ENCODE results near the gene PI3.

The PI3 gene

DNA sequence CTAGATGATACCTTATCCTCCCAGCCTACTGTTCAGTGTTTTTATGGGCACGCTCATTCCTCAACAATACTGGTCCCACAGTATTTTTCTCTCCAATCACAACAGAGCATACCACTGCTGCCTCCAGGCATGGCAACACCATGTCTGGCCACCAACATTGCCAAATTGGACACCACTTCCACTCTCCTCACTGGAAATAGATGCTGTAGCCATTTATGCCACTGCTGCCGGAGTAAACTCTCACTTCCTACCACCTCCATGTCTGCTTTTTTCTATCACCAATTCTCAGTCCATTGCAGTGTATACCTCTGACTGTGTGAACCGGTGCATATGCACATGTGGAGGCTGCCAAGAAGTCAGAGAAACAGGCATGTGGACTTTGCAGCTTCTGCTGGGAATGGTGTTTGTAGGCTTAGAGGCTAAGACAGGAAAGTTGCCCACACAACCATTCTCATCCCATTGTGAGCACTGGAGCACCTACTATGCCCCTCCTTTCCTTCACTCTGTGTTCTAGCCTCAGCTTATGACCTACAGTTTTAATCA is 14.4 kb downstream of the PI3 start:
- DNase-seq = no peak

DNA sequence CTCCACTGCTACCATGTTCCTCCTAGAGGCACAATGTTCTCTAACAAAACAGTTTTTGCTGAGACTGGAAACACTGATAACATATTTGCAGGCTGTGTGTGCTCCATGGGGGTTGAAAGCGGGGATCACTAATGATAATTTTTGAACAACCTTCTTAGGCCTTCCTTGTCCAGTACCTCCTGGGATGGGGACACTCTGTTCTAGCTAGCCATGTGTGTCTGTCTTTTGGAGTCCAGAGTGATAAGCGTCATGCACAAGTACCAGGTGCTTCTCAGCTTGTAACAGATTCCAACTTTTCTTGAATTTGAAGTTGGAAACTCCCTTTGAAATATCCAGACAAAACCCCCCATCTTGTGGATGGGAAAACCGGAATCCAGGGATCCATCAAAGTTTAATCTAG is 15.2 kb downstream of the PI3 start:
- no peak for DNase-seq

DNA sequence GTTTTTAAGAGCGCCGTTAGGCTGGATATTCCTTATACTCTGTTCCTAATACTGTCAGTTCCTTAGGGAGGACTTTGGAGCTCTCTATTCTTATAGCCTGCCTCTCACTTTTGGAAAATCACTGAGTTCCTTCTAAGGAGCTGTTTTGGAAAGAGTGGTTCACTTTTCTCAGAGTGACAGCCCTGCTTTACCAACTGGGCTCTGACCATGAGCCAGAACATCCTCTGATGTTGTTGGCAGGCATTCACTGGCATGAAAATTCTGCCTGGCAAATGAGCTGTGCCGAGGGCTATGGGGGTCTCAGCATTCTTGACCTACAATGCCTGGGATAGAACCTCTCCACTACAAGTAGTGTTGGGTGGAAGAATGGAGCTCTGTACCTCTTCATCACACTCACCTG is 17.2 kb downstream of the PI3 start:
- DNase-seq = no peak

DNA sequence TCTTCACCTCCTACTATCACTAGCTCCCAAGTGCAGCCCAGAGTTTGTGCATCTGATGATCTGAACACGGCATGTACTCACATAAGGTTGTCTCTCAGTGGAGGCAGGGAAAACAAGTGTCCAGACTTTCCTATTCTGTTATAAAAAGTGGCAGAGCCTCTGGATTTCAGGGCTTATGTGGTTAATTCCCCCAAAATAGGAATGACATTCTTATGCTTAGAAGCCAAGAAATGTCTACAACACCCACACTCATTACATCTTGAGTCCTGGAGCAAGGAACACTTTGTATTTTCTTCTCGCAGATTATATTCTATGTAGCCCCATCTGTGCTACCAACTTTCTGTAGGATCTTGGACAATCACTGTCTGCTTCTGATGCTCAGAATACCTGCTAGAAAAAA is 18.6 kb downstream of the PI3 start:
- DNase-seq = no peak

DNA sequence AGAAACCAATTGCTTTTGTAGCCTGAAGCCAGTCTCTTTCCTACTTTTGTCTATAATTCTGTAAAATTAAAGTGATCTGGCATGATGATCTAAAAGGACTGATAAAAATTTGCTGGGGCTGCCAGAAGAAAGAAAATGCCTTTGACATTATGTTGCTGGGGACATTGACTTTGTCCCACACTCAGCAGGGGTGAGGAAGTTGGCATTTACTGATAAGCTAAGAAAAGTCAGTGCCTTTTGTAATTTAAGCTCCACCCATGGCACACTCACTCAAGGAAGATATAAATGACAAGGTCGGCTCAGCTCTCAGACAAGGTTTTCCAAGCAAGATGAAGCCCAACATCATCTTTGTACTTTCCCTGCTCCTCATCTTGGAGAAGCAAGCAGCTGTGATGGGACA is 32.0 kb downstream of the PI3 start, which contains the start of gene SEMG1:
Gene SEMG1 (plus strand): TSS at position 309 of the 400 bp plus-strand sequence. CDS start 21 bp downstream, at position 330.
- no peak for DNase-seq

DNA sequence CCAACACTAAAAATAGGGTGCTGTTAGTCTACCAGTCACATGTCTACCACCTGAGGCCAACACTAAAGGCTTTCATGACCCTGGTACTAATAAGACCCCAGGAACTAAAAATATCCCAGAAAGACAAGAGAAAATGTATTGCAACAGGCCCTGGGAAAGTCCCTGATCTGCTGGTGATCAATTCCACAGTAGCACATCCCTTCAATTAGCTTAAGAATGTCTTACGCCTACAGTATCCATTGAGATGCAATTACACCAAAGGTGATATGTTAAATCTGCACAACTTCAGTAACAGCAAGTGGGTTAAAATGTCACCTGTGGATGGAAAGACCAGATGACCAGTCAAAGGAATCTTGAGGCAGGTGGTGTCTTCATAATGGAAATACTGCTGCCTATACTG is 35.2 kb downstream of the PI3 start:
- no peak for DNase-seq

DNA sequence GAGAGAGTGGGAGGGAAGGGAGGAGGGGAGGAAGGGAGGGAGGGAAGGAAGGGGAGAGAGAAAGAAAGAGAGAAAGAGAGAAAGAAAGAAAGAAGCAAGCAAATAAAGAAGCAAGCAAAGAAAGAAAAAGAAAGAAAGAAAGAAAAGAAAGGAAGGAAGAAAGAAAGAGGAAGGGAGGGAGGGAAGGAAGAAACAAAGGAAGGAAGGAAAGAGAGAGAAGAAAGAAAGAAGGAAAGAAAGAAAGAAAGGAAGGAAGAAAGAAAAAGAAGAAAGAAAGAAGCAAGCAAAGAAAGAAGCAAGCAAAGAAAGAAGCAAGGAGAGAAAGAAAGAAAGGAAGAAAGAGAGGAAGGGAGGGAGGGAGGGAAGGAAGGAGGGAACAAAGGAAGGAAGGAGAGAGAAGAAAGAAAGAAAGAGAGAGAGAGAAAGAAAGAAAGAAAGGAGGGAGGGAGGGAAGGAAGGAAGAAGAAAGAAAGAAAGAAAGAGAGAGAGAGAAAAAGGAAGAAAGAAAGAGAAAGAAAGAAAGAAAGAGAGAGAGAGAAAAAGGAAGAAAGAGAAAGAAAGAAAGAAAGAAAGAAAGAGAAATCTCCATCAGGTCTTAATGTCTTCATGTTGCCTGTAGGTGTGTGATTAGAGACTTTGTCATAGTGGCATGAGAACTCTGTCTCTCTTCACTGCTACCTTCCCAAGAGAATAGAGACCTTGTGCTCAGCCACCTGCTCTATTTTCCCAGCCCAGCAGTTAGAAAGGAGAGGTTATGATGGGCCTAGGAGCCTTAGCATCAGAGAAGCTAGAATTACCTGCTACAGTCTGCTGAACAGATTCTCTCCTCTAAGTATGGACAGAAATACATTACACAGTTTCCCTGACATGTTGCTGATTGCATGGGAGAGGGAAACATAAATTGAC is 37.1 kb downstream of the PI3 start:
- DNase-seq = no peak

DNA sequence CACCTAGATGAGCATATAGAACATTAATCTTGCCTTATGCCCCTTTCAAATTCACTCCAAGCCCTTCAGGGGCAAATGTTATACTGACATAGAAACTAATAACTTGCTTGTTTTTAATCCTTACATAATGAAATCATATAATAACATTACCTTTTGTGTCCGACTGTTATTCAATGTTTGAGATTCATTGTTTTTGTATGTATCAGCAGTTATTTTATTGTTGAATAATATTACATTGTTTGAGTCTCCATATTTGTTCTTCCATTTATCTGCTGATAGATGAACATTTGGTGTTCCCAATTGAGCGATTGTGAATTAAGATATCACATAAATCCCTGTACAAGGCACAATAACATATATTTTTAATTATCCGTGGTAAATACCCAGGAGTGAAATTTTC is 38.1 kb downstream of the PI3 start:
- no peak for DNase-seq

DNA sequence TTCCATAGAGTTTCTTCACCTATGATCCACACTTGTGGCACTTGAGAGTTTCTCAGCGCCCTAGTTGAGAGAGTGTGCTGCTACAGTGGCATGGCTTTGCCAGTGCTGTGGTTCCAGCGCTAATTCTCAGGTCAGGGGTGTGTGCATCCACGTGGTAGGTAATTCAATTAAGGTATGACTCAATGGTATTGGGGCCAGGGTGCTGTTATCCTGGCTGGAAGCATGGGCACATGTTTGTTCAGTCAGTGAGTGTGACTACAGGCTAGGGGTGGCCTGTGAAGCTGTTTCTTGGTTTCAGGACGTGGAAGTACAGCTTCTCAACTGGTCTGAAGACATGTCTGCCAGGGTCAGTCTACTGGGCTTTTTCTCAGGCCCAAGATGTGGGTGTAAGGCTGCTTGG is 43.4 kb downstream of the PI3 start:
- DNase-seq = no peak

DNA sequence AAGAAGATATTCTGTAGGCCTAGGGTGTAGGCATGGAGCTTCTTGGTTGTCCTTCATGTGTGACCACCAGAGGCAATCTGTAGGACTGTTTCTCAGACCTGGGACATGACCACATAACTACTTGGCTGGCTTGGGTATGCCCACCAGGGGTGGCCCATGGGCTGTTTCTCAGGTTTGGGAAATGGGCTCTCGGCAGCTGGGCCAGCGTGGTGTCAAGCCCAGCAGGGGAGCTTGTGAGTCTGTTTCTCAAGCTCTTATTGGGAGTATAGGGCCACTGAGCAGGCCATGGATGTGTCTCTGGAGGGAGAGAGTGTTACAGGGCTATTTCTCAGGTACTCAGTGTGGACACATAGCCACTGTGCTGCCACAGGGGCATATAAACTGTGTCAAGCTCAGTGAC is 43.9 kb downstream of the PI3 start:
- no peak for DNase-seq

- DNase-seq = no peak
Measured at GRCh38 chr20:45221076-45221475, 46.4 kb downstream of the PI3 start, which contains the start of gene SEMG2. SEMG2 (plus strand) TSS chr20:45221373; CDS start chr20:45221390, 17 bp downstream.

DNA sequence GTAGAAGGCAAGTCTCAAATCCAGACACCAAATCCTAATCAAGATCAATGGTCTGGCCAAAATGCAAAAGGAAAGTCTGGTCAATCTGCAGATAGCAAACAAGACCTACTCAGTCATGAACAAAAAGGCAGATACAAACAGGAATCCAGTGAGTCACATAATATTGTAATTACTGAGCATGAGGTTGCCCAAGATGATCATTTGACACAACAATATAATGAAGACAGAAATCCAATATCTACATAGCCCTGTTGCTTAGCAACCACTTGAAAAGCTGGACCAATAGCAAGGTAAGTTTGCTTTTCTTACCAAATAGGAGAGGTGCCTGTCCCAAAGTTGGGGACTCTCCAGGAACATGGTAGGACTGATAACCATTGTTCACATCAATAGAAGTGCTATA is 48.4 kb downstream of the PI3 start:
- DNase-seq = no peak

Measured in activated naive CD4-positive, alpha-beta T cell (primary cell).